ELF-1 (cell line): Measurements from ENCODE around the gene GAR1.
"Not testable (repeated sequence)": the region's sequence is repeated elsewhere in the genome, so short reads cannot be mapped to it uniquely, and the experiment has no call there.

Experiments used
- DNase-seq: peaks from one replicate; pipeline ENCODE4 v3.0.0-alpha.2; 2016; ENCODE audit warnings: low read depth, low spot score

GAR1 gene

DNA sequence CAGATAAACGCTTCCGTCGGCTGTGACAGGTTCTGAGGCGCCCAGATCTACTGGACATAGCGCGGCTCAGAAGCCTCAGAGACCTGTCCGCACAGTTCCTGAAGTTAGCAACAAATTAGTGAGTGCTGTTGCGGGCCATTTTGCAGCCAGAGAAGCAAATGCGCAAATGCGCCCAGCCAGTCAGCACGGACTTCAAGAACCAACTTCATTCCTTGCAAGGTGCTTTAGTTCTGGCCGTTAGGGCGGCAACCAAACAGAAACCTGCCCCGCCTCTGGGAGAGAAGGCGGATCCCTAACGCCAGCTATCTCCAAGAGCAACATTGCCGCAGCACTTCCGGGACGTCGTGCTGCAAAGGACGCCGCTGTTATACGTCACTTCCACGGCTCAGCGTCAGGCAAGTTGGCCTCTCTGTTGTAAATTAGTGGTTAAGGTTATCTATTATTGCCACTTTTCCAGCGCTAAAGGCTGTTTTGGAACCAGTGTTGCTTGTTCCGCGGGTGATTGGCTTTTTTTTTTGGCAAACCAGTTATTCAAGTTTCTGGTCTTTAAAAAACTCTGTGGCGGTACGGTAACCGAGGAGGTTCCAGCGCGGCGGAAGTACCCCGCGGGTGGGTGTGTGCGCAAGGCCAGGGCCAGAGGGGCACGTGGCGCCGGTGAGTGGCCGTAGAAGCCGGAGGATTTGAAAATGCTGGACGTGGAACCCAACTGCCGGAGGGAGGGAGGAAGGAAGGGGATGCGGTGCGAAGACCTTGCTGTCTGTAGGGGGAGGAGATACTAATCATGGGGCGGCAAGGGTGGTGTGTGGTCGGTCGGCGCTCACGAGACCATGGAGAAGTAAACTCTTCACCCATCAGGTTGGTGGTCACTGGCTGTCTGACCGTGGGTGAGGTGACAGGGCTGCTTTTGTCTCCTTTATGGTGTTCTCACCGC lies at the start of gene GAR1:
Gene GAR1 (plus strand): TSS at position 612 of the 931 bp plus-strand sequence. CDS start 403 bp downstream, outside the sequence.
- peak; percentile 97 for DNase-seq

DNA sequence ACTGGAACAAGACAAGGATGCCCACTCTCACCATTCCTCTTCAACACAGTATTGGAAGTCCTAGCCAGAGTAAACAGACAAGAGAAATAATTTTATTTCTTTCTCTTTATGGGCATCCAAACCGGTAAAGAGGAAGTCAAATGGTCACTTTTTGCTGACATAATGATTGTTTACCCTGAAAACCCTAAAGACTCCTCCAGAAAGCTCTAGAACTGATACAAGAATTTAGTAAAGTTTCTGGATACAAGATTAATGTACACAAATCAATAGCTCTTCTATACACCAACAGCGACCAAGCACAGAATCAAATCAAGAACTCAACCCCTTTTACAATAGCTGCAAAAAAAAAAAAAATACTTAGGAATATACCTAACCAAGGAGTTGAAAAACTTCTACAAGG lies 33.5 kb upstream of the GAR1 start:
- not testable (repeated sequence) for DNase-seq

DNA sequence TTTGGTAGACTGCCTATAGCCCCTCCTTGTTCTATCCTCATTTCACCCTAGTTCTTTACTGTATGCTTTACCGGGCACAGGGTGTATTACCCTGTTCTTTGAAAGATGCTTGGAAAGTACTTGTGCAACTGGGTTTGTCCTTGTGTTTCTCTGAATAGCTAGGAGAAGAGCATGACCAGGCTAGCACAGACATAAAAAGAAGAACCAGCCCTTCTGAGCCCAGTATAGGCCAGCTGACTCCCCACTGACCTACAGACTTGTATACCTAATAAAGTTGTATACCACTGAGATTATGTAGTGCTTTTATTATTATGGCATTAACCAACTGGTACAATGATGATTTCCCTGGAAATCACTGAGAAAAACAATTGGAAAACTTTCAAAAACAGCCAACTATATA lies 28.7 kb upstream of the GAR1 start:
- DNase-seq = no peak

DNA sequence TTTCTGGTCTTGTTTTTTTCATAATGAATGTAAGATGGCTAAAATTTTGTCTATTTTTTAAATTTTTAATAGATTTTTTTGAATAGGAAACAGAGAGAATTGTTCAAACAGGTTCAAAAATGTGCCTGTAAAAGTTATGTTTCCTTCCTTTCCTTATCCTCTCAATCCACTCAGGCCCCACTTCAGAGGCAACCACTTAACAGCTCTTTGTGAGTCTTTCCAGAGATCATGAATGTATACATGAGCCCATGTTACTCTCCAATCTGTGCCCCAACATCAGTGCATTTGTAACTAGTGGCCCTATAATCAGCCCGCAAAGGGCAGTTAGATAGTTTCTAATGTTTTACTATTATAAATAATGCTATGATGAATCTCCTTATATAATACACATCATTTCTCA lies 27.8 kb upstream of the GAR1 start:
- DNase-seq = no peak

DNA sequence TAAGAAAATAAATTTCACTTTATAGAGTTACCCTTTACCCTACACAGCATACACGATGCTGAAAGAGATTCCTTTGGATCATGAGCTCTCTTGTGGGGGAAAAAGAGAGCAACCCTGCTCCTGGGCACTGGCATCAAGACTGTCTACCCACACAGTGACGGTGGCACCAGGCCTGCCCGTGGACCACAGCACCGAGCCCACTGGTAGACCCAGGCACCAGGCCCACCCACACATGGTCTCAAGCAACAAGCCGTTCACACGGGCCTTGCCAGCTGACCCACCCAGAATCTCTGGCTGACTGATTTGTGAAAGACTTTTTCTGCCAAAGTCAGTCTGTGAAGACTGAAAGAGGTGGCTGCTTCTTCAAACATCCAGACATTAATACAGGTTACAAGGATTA lies 20.5 kb upstream of the GAR1 start:
- DNase-seq = no peak

DNA sequence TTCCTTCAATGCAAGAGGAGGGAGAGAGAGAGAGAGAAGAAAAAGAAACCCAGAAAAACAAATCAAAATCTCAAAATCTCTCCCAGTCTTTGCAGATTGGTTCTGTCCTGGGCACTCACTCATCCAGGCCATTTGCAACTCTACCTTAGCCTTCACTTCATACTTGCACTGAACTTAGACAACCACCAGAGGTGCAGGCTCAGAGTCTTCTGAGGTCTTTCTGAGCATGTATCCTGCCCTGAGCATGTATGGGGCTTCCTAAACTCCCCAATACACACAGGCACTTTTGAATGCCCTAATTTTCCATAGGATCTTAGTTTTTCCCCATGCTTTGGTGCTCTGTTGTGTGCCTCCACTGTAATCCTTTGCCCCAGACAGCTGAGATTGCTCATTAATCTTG lies 16.7 kb upstream of the GAR1 start:
- no peak for DNase-seq

DNA sequence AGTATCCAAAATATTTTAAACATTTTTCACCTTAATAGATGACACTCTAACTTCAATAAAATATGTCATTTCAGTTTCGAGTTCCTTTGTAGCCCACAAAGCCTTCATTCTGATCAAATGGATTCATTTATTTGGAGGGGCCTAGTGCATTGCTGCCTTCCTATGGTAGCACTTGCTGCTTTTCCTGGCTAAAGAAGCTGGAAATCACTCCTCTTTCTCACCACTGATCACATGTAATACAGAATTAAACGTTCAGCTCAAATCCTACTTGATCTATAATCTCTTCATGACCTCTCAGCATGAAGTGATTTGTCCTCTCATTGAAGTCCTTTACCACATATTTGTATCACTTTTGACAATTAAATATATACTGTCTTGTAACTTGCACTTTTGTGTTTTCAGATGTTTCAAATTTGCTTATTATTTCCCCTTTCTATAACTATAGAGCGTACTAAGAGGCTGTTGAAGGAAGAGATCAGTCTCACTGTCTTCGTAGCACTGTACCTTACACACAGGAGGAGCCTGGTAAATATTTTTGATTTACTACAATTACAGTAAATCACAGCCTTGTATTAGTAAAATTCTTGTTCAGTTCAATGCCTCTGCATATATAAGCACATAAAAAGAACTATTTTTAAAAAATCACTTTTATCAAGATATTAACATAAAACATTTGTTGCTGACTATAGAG lies 14.3 kb upstream of the GAR1 start:
- DNase-seq = no peak

DNA sequence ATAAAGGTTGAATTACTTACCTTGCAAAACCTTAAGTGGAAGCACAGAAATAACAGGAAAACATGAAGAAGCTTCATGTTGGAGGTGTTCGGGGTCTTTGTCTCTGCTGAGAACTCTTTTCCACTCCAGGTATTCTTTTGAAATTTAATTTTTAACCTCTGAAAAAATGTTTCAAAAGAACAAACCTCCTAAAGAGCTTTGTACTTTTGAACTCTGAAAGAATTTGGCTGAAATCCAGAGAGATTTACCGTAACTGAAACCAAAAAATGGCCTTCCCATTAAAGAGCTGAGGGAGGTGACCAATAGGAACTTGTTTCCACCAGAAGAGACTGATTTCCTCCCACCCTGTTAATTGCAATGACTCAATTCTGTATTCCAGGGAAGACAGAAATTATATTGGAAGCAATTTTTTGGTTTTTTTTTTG lies 13.7 kb upstream of the GAR1 start, which contains the start of gene CFI:
Gene CFI (minus strand): TSS at position 105 of the 425 bp plus-strand sequence. CDS start 28 bp downstream, at position 77.
- no peak for DNase-seq

DNA sequence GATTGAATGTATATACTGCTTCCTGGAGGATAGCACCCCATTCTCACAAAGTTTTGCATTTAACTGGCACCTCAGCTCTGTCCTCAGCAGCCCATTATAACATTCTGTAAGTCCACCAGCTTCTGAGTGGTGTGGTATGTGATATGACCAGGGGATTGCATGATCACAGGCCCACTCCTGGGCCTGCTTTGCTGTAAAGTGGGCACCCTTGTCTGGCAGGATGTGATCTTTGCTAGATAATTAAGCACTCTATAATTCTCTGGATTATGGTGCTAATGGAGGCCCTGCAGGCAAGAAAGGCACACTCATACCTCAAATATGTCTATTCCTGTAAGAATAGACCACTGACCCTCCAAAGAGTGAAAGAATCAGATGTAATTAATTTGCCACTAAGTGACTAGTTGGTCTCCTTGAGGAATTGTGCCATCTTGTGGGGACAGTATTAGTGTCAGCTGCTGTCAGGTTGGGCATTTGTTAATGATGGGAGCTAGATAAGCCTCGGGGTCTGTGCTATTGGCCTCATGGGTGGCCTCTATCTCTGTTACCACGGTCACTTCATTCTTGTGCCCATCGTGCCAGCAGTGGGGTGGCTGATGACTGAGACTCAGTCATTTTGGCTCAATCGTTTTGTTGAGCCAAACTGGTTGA lies 11.5 kb upstream of the GAR1 start:
- peak; percentile 38 for DNase-seq

DNA sequence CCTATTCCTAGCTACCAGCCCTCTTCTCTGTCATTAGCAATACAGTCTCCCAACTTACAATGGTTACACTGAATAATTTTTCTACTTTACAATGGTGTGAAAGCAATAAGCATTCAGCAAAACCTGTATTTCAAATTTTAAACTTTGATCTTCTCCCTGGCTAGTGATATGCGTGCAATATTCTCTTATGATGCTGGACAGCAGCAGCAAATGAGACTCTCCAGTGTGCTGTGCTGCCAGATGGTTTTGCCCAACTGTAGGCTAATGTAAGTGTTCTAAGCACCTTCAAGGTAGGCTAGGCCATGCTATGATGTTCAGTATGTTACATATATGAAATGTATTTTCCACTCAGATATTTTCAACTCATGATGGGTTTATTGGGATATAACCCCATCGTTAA lies 5.9 kb upstream of the GAR1 start:
- DNase-seq = no peak

DNA sequence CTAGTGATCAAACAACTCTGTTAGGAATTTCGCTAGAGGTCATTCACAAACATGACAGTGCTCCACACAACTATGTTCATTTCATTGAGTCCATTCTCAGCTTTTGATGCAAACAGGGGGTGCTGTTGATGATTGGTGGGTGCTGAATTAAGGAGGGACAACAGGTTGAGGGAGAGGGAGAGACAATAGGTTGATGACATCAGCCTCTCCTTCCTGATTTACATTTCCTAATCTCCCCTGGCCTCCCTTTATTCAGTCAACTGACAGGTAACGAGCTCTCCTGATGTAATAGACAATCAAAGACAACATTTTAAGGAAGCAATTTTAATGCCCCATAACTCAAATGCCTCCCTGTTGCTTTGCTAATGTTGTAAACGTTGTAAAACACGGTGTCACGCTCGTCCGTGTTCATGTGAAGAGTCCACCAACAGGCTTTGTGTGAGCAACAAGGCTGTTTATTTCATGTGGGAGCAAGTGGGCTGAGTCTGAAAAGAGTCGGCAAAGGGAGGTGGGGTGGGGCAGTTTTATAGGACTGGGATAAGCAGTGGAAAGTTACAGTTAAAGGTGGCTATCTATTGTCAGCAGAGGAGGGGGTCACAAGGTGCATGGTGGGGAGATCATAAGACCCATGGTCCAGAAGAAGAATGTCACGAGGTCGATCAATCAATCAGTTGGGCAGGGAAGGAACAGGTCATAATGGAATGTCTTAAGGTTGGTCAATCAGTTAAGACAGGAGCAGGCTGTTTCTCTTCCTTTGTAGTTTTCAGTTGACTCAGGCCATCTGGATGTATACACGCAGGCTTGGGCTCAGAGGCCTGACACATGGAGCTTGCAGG lies 4.8 kb upstream of the GAR1 start:
- peak; percentile 18 for DNase-seq

DNA sequence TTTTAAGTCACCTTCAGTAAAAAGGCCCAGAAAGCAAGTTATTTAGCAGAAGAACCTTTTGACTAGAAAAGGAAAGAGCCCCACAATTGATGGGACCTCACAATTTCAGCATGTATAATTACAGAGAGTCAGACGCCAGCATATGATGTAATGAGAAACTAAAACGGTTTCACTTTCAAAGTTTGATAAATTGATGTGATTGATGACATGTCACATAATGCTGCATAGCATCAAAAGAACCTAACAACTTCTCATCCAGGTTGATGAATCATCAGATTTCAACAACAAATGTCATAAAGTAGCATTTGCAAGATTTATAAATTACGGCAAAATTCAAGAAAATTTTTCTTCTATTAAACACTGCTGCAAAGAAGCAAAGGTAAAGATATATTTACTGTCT lies 3.9 kb upstream of the GAR1 start:
- no peak for DNase-seq

DNA sequence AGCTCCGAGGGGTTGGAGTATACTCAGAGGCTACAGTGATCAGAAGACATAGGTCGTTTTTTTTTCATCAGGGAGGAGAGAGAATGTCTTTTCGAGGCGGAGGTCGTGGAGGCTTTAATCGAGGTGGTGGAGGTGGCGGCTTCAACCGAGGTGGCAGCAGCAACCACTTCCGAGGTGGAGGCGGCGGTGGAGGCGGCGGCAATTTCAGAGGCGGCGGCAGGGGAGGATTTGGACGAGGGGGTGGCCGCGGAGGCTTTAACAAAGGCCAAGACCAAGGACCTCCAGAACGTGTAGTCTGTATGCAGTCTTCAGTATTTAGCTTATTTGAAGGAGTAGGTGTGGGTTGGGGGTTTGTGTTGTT lies 500 bp downstream of the GAR1 start:
- no peak for DNase-seq

DNA sequence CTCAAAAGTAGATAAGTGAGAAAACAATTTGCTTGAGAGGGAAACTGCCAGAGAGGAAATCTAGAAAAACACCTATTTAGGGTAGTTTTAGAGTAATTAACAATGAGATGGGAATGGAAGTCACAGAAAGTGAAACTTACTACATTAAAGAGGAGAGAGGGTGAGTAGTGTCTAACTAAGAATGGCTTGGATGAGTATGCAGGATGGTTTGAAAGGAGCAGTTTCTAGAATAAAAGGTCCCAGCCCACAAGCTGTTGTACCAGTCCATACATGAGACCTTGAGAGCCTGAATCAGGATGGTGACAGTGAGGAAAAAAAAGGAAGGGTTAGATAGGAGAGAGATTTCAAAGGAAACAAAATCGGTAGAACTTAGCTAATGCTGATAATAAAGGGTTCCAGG lies 1.3 kb downstream of the GAR1 start:
- DNase-seq = no peak

DNA sequence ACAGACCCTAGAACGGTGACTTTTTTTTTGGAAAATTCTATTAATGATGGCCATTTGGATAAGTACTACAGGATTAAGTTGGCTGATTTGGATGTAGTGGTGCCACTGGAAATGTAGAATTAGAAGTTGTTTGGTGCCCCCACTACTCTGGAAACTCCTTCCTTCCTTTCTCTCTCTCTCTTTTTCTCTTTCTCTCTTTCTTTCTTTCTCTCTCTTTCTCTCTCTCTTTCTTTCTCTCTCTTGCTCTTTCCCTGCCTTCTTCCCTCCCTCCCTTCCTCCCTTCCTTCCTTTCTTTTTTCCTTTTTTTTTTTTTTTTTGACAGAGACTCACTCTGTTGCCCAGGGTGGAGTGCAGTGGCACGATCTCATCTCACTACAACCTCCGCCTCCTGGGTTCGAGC lies 2.7 kb downstream of the GAR1 start:
- no peak for DNase-seq

DNA sequence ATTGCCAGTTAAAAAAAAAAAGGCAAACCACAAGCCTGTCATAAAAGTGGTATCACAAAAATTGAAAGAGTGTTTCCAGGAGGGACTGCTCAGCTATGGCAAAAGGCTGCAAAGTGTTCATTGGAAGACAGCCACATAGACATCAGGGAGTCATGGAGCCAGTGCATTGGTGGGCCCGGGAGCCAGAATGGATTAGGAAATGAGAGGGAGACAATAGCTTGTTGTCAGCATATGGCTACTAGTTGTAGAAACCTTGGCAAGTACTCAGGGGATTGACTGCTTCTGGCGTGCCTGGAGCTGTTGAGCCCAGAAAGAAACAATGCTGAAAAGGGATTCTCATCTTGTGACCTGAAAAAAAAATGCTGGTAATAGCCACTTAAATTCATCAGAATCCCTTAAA lies 5.0 kb downstream of the GAR1 start:
- no peak for DNase-seq

DNA sequence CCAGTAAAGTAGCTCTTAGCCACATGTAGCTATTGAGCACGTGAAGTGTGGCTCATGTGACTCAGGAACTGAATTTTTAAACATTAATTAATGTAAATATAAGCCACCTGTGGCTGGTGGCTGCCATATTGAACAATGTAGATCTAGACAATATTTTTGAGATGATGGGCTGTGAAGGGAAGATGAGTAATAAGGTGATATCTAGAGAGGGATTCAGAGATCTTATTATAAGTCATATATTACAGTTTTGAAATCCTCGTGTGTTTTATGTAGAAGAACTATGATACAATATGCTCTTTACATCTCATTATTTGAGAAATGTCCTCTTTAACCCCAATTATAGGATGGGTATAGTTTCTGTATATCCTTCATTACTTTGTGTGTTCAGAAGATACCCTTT lies 5.6 kb downstream of the GAR1 start:
- DNase-seq = no peak

DNA sequence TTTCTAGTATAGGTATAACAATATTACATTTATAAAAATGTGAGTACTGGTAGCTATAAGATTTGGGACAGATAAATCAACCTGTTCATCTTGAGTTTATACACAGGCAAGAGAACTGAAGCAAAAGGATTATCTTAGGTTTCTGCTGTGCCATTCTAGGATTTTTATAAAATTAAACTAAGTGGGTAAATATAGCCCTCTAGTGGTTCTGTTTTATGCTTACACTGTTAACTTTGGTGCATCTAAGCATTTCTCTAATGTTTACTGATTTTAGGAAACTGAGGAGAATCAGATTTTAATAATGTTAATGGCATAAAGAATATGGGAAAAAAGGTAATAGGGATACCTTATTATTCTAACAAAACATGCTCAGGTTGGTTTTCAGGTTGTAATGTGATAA lies 11.2 kb downstream of the GAR1 start:
- no peak for DNase-seq

DNA sequence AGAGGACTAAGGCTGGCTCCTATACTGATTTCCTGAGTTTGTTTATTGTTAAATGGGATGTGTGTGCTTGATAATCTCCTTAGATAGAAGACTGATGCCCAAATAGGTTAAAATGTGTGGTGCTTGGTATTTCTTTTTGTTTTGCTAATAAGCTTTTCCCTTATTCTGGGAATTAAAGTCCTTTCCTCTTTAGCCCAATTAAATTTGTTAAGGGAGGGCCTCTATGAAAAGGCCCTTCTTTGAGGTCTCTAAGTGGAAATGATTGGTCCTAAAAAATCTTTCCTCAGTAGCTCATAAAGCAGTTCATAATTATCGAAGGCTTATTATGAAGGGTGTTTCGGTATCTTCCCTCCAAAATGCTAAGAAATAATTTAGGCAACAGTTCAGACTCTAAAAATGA lies 12.1 kb downstream of the GAR1 start, which contains the start of gene RRH:
Gene RRH (plus strand): TSS at position 301 of the 400 bp plus-strand sequence. CDS start 56 bp downstream, at position 357.
- no peak for DNase-seq

DNA sequence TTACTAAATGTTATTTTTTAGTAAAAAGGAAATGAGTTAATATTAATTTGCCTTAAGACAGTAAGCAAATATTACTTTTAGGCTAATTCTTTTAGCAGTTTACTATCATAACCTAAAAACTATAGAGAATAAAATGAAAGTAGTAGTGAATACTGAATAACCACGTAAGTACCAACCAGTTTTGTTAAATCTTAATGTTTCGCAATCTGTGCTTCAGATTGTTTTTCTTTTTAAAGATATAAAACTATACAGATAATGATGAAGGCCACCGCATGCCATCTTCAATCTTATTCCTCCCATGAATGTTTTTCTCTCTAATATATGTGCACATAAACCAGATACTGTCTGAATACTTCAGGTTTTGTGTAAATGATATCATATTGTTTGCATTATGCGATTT lies 18.2 kb downstream of the GAR1 start:
- no peak for DNase-seq

DNA sequence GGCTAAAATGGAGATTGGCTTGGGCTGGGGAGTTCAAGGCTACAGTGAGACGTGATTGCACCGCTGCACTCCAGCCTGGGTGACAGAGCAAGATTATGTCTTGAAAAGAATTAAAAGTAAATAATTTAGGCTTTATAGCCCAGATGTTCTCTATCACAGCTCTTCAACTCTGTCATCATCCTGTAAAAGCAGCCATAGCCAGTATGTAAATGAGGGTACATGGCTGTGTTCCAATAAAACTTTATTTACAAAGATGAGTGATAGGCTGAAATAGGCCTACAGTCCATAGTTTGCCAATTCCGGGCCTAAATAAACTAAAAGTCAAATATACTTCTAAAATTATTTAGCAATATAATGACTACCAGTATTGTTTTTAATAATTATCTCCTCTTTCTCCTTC lies 21.4 kb downstream of the GAR1 start:
- no peak for DNase-seq
